ENCODE data around the gene SULT4A1.

GRCh38 chr22:43840851-43841250 lies 21.5 kb downstream of the SULT4A1 start:
- no peak for TF ChIP-seq EZH2phosphoT487 (IDR thresholded peaks at IDR 0.05; ENCODE audit: low read length)
- no peak for TF ChIP-seq EZH2 (optimal IDR thresholded peaks at IDR 0.05; ENCODE audit: low read depth, low read length)
